HG03060 (cell line): Measurements from ENCODE around the gene DPP6.

Experiments
- ATAC-seq: cut with Tn5 transposase; IDR thresholded peaks from one replicate; pipeline ENCODE4 v1.9.1; 2021; ENCODE audit warnings: low read depth, moderate number of reproducible peaks; ENCODE audit not compliant: unreplicated experiment

The DPP6 gene

GRCh38 chr7:154388999-154389398 is 336.8 kb downstream of the DPP6 start:
- ATAC-seq: no peak

GRCh38 chr7:154390961-154391360 is 338.8 kb downstream of the DPP6 start:
- ATAC-seq: no peak

- ATAC-seq: no peak
Measured at GRCh38 chr7:154394804-154395203, 342.6 kb downstream of the DPP6 start.

DNA sequence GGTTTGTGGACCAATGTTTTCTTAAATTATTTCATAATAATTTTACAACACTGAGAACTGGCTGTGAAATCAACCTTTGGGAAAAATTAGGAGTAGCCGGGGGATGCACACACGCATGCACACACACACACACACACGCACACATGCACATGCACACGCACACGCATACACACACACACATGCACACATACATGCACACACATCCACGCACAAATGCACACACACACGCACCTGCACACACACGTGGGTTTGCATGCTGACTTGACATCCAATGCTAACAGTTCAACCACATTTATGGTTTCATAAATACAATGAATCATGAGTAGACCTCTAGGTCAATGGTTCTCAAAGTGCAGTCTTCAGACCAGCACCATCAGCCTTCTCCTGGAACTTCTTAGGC is 354.1 kb downstream of the DPP6 start:
- ATAC-seq: no peak

- ATAC-seq: no peak
Measured at GRCh38 chr7:154409703-154410311, 357.6 kb downstream of the DPP6 start.

- no peak for ATAC-seq
Measured at GRCh38 chr7:154412105-154412504, 359.9 kb downstream of the DPP6 start.

DNA sequence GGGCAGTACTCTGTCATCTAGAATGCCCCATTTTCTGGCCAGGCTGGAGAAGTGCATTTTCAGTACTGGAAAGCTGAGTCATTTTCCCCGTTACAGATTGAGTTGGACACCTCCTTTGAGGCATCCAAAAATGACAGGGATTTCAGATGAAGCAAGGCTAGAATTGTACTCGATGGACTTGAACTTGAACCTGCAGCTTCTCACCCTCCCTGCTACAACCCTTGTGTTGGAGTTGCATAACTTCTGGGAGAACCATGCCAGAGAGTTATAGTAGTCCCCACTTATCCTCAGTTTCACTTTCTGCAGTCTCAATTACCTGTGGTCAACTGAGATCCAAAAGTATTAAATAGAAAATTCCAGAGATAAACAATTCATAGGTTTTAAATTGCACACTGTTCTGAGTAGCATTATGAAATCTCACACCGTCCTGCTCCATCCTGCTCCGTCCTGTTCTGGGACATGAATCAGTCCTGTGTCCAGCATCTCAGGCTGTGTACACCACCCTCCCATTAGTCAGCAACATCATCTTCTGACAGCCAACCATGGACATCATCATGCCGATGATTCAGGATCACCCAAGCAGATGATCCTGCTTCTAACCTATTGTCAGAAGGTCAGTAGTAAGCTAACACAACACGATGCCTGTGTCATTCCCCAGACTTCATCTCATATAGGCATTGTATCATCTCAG is 363.7 kb downstream of the DPP6 start:
- no peak for ATAC-seq

DNA sequence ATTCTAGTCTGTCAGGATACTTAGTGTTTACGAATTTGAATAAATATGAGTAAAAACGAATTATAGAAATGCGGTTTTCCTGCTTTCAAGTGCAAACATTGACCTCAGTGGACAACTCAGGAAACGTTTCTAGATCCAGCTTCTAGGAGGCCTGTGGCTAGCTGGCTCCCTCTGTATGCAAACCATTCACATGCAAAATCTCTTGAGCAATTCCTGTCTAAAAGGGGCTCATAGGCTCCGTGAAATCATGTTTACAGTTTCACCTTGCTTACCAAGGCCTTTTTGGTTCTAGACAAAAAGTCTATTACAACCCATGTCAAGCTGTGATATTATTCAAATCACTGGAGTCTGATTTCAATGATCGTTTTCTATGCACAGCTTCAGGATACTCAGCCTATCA is 364.5 kb downstream of the DPP6 start:
- no peak for ATAC-seq

DNA sequence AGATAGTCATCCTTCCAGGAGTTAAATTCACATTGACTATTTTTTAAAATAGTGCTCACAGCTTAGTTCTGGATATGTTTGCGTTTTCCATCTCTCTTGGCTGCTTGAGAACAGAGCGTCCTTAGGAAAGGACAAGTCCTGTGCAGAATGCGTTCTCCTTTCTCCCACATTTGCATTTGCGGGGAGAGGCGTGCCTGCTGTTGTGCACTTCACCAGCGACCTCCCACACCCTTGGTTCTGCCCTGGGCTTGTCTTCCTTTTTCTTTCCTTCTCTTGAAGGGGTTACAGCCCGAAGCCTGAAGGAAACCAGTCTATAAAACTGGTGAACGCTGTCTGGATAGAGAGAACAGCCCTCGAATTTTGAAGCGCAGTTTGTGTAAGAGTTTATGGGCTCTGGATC is 367.1 kb downstream of the DPP6 start:
- ATAC-seq: no peak

- no peak for ATAC-seq
Measured at GRCh38 chr7:154423231-154423630, 371.0 kb downstream of the DPP6 start.

GRCh38 chr7:154424350-154424749 is 372.2 kb downstream of the DPP6 start:
- no peak for ATAC-seq

DNA sequence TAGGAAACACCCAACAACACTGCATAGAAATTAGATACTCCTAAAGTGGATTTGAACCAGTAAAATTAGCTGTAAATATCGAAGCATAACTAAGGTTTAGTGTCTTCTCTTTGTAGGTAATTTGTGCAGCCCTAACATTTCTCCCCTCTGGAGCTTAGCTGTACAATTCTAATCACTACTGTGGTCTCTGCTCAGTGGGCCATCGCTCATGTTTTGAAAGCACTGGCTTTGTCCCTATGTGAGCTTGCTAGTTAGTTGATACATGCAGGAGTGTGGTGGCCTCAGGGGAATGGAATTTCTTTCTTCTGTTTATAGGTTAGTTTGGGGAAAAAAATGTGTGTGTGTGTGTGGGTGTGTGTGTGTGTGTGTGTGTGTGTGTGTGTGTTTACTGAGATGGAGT is 373.1 kb downstream of the DPP6 start:
- ATAC-seq: no peak

DNA sequence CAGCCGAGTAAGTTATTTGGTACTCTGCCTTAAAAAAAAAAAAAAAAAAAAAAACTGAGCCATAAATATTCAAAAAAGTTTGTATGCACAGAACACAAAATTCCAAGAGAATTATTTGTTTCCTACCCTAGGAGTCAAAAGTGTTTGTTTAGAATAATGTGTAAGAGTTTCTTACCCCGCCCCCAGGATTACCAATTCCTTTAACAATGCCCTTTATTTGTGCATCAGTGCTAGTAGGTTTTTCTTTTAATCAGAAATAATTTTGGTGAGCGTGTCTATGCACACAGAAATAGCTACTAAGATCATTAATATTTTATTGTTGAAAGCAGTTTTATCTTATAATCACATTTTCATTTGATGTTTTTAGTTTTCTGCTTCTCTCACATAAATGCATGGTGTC is 374.6 kb downstream of the DPP6 start:
- no peak for ATAC-seq

DNA sequence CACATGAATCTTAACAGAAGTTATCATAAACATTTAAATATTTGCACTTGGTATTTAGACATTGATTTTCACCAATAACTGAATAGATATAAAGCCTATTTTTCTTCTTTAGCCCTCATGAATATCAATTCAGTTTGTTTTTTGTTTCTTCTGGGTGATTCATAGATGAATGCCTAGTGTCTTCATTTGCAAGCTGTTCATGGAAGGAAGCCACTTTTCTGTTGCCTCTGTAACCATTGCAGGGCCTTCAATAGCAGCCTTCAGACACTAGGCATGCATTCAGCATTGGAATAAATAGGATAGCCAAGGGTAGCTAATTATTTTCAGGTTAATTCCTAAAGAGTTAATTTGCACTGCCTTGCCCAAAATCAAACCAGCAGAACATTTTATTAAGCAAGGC is 375.3 kb downstream of the DPP6 start:
- ATAC-seq: no peak

GRCh38 chr7:154429666-154430404 is 377.6 kb downstream of the DPP6 start:
- ATAC-seq: no peak

- no peak for ATAC-seq
Measured at GRCh38 chr7:154430640-154431039, 378.4 kb downstream of the DPP6 start.

DNA sequence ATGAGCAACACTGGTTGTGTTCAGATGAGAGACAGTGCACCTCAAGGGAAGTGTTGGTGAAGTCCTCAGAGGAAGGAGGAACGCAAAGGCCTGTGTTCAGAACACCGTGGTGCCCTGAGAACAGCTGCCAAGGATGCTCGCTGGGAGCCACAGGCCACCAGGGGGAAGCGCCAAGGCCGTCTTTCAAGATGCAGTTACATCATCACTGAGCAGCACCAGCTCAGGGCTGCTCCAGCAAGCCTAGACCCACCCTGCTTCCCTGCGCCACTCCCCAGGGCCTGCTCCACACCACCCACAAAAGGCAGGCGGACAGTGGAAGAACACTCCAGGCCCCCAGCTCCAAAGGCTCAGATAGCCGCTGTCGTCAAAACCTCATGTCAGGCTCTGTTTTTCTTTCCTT is 378.8 kb downstream of the DPP6 start:
- ATAC-seq: no peak

GRCh38 chr7:154433632-154434598 is 381.7 kb downstream of the DPP6 start:
- ATAC-seq: no peak

DNA sequence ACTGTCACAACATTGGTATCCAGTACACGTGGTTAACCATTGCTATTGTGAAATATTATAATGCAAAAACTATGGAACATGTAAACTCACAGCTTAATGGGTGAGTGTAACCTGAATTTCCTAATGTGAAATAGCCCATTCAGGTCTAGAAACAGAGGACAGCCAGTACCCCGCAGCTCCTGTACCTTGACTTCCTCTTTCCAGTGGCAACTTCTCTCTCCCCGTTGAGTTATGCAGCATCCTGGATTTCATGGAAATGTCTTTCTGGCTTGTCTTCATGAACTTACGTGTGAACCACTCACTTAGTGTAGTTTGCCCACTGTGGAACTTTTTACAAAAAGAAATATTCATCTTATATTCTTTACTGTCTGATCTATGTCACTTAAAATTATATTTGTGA is 384.4 kb downstream of the DPP6 start:
- ATAC-seq: no peak

GRCh38 chr7:154437234-154437633 is 385.0 kb downstream of the DPP6 start:
- ATAC-seq: no peak
